ENCODE data around the gene NGRN.
"Not testable (repeated sequence)": the region's sequence is repeated elsewhere in the genome, so short reads cannot be mapped to it uniquely, and the experiment has no call there.

The NGRN gene

DNA sequence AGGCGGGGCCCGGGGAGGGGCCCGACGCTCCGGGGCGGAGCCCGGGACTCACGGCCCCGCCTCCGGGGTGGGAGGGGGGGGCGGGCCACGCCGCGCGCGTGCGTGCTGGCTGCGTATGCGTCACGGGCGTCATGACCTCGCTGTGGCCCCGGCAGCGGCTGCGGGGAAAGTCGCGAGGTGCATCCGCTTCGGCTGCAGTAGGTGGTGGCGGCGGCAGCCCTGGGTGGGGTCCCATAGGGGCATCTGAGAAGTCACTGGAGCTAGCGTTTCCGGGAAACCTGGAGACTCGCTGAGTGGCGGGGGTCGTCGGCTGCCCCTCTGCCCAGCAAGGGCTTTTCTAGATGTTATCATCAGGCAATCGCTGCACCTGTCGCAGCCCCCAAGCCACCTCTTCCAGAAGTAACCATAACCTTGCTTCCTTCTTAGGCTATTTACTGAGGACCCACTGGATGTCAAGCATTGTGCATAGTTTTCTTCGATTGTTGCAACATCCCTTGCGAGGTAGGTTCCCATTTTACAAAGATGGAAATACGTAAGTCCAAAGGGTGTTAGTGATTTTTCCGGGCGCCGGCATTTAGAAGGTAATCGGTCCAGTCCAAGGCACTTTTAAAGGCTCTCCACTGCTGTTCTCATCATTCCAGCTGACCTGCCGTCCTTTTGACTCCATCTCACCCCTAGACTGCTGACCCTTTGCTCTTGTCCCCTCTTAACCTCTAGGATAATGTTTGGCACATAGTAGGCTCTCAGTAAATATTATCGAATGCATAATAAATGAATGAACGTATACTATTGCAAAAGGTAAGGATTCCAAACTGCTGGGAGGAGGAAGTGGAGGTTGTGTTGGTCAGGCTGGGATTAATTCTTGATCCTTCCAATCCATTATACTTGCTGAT, 31.1 kb upstream of the NGRN start, which contains the start of gene GDPGP1:
TSS of gene GDPGP1 (plus strand) at position 114 of the 893 bp plus-strand sequence. CDS start 6,700 bp downstream, outside the sequence.
- FAIRE-seq = no peak

DNA sequence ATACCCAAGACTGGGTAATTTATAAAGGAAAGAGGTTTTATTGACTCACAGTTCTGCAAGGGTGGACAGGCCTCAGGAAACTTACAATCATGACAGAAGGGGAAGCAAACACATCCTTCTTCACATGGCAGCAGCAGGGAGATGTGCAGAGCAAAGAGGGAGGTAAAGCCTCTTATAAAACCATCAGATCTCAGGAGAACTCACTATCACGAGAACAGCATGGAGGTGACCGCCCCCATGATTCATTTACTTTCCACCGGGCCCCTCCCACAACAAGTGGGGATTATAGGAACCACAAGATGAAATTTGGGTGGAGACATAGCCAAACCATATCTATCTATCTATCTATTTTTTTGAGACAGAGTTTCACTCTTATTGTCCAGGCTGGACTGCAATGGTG, 26.1 kb upstream of the NGRN start:
- FAIRE-seq = no peak

DNA sequence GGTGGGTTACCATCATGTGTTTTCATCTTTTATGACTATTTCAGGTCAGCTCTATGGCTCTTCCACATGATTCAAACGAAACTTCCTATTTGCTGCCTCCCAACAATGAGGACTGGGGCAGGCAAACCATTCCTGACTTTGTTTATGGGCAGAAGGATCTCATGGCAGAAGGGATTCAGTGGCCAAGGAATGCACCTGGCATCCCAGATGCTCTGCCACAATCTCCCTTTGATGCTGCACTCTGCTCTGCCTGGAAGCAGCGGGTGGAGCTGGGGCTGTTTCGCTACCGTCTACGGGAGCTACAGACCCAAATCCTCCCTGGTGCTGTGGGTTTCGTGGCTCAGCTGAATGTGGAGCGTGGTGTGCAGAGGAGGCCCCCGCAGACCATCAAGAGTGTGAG, 24.6 kb upstream of the NGRN start:
- FAIRE-seq = no peak

DNA sequence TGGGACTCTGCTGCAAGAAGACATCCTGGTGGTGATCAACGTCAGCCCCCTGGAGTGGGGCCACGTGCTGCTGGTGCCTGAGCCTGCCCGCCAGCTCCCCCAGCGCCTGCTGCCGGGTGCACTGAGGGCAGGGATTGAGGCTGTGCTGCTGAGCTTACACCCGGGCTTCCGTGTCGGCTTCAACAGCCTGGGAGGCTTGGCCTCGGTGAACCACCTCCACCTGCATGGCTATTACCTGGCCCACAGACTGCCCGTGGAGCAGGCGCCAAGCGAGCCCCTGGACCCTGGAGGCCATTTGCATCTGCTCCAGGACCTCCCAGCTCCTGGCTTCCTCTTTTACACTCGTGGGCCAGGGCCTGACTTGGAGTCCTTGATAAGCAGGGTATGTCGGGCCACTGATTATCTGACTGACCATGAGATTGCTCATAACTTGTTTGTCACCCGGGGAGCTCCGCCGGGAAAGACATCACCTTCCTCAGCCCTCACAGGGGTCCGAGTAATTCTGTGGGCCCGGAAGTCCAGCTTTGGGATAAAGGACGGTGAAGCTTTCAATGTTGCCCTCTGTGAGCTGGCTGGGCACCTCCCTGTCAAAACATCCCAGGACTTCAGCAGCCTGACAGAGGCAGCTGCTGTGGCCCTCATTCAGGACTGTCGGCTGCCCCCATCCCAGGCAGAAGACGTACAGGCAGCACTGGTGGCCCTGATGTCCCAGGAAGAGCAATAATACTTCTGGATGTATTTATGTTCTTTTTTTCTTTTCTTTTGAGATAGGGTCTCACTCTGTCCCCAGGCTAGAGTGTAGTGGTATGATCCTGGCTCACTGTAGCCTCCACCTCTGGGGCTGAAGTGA, 23.9 kb upstream of the NGRN start:
- no peak for FAIRE-seq

DNA sequence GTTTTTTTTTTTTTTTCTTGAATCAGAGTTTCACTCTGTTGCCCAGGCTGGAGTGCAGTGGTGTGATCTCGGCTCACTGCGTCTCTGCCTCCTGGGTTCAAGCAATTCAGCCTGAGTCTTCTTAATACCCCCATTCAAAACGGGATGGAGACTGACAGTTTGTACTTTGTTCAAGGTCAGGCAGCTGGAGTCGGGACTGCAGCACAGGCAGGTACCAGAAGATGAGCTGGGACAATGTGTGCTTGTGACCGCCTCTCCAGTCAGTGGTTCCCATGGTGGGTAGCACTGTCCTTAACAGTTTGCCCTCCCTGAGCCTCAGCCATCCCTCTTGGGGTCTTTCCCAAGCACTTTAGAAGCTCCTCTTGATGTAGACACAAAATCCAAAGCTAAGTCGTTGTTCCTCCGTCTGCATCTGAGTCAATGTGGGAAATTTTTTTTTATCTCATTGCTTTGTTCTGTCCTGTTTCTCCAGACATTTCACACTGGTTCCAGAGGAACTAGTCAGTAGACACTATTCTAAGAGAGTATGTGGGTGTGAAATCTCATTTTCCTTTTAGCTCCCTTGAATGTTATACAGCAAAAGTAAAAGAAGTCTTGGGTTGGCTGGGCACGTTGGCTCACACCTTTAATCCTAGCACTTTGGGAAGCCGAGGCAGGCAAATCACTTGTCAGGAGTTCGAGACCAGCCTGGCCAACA, 21.4 kb upstream of the NGRN start:
- no peak for FAIRE-seq

DNA sequence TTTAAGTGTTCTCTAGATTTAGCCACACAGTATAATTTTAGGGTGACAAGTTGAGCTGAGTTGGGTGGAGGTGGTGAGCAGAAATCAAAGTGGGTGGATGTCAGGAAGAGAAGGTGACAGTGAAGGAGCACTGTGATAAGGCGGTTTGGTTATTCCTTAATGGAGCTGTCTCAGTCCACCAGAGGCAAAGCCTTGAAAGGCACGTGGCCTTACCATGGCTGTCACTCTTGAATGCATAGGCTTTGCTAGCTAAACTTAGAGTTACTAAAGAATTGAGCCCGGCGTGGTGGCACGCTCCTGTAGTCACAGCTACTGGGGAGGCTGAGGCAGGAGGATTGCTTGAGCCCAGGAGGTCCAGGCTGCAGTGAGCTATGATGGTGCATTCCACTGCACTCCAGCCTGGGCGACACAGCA, 16.7 kb upstream of the NGRN start:
- FAIRE-seq = no peak

DNA sequence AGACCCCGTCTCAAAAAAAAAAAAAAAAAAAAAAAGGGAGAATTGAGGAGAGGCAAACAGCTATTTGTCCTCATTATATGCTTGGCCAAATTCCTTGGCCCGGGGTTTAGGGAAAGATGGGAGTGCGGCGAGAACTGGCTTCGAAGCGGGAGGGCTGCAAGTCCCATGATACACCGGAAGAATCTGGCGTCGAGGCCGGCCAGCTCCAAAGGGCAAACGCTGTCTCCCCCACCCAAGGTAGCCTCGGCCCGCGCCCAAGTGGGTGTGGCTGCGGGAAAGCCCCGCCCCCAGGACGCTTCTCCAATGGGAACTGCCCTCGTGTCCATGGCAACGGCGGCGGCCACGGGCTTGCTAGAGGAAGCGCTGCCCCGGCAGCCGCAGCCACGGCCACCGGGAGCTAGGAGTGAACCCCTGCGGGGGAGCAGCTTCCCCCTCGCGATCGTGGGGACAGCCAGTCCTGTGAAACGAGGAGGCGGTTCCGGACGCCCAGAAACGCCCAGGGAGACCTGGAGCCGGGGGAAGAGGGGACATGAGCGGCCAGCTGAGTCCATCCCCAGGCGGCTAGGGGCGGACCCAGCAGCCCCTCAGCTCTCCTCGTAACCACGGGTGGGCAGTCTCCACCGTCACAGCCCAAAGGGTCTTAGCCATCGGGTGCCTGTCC, 16.1 kb upstream of the NGRN start, which contains the start of gene TTLL13:
TSS of gene TTLL13 (plus strand) at position 354 of the 661 bp plus-strand sequence. CDS start 1,075 bp downstream, outside the sequence.
- FAIRE-seq = no peak

DNA sequence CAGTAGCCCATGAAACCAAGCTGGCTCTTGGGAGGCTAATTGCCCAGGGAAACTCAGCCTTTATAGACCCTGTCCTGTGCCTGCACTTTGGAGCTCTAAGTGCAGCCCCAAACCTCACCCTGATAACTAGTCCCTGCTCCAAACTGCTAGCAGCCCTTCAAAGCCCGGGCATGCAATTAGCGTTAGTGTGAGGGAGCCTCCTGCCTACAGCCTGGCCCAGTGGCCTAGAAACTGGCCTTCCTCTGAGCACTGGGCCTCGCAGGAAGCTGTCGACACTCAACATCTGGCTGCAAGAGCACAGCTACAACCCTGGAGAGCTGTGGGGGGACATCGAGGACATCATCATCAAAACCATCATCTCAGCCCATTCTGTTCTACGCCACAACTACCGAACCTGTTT, 7.7 kb upstream of the NGRN start:
- FAIRE-seq = no peak

DNA sequence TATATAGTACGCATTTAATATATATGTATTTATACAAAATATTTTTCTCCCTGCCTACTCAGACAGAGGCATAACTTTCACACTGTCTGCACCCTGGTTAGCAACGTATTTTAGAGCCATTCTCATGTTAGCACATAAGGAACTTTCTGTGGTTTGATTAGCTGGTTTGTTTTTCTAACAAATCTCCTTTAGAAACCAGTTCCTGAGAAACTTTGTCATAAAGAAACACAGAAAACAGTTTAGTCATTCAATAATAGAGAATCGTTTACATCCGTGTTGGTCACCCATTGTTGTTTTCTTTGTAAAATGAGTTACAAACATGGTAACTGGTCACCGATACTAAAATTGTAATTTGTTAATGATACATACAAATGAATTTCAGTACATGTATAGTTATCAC, 5.9 kb upstream of the NGRN start:
- no peak for FAIRE-seq

DNA sequence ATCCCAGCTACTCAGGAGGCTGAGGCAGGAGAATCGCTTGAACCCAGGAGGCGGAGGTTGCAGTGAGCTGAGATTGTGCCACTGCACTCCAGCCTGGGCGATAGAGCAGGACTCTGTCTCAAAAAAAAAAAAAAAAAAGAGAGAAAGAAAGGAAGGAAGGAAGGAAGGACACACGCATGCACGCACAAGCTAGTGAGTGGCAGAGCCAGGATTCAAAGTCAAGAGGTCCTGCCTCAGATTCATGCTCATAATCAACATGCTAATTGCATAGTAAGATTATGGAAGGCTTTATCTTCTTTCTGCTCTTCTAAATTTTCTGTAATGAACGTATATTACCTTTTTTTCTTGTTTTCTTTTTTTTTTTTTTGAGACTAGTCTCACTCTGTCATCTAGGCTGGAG, 4.7 kb upstream of the NGRN start:
- not testable (repeated sequence) for FAIRE-seq

DNA sequence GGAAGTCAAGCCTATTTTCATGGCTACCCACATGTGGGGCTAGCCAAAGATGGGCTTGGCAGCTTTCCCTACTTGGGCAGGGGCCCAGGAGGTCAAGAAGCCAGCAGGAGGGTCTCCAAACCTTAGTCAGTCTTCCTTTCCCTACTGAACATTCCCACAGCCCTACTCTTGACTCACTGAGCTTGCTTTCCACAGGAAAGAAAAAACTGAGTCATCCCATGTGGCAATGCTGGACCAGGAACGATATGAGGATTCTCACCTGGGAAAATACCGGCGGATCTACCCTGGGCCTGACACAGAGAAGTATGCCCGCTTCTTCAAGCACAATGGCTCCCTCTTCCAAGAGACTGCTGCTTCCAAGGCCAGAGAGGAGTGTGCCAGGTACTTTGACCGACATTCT, 3.7 kb upstream of the NGRN start:
- no peak for FAIRE-seq

DNA sequence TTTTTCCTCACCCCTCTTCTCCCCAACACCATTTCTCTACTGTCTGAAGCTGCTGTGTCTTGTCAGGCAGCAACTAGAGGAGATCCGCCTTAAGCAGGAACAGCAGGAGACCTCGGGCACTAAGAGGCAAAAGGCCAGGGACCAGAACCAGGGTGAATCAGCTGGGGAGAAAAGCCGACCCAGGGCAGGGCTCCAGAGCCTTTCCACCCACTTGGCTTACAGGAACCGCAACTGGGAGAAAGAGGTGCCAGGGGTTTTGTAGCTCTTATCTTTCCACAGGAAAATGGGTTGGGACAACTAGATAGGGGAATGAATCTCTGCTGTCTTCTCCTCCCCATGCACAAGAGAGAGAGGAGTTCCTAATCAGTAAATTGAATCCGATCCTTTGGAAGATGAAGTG, 3.0 kb upstream of the NGRN start:
- FAIRE-seq = no peak

DNA sequence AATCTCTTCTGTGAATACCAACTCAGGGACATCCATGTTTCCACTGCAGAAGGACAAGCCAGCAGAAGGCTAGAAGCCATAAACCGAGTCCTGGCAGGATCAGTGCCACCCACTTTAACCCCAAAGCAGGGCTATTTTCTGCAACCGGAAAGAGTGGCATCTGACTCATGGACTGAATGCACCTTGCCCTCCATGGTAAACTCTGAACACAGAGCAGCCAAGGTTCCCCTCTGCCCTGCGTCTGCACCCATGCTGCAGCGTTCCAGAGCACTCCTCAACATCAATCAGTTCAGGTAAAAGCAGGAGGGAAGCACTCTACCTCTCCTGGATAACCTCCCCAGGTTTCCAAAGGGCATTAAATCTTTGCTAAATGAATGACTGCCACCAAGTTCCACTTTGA, 801 bp upstream of the NGRN start:
- FAIRE-seq = no peak

DNA sequence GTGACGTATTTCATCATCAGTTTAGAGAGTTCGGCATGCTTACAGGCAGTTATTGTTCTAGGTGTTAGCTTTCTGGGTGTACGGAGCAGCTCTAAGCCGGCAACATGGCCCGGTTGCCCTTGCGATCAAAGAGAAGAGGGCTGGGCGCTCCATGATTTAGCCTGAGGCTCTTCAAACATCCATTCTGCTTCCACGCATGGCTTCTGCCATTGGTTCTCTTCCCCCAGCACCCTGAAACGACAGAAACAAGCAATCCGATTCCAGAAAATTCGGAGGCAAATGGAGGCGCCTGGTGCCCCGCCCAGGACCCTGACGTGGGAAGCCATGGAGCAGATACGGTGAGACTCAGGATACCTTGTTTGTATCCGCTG, 574 bp downstream of the NGRN start:
- no peak for FAIRE-seq

DNA sequence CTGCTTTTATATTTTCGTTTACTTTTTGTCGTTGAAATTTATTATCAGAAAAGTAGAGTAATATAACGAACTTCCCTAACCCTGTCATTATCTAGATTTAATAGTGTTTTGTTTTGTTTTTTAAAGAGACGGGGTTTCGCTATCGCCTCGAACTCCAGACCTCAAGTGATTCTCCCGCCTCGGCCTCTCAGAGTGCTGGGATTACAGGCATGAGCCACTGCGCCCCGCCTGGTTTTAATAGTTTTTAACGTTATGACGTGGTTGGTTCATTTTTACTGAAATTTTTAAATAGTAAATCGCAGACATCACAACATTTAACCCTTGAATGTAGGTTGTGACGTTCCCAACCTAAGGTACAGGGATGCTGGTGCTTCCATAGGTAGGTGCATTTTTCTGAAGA, 1.0 kb downstream of the NGRN start:
- no peak for FAIRE-seq

DNA sequence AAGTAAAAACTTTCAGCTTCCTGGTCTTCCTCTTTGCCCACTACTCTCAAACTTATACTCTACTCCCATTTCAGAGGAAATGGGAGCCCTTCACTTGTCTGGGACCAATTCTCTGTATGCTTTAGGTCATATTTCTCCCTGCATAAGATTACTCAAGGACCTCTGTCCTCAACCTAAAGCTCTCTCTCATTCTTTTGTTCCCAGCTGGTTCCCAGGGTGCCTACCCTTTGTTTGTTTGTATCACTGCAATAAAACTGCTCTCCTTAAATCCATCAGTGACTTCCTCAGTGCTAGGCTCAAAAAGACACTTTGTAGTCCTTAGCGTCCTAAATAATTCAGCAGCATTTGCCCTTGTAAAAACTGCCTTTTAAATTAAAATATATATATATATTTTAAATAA, 2.9 kb downstream of the NGRN start:
- FAIRE-seq = no peak

DNA sequence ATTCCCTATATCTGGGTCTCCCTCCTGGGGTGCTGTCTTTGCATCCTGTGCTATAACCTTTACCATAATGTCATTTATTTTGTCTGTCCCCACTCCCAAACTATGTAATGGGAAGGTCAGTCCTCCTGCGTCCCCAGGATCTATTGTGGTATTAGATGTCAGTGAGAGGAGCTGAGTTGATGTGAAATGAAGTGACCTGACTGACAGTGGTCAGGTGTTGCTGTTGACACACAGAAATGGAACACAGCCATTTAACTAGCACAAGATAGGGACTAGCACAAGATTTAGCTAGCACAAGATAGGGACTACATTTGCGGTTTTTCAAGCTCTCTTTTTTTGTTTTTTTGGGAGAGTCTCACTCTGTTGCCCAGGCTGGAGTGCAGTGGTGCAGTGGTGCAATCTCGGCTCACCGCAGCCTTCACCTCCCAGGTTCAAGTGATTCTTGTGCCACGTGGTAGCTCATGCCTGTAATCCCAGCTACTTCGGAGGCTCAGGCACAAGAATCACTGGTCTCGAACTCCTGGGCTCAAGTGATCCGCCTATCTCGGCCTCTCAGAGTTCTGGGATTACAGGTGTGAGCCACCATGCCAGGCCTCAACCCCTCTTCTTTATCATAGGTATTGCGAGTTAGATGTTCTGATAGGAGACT, 5.2 kb downstream of the NGRN start:
- no peak for FAIRE-seq

DNA sequence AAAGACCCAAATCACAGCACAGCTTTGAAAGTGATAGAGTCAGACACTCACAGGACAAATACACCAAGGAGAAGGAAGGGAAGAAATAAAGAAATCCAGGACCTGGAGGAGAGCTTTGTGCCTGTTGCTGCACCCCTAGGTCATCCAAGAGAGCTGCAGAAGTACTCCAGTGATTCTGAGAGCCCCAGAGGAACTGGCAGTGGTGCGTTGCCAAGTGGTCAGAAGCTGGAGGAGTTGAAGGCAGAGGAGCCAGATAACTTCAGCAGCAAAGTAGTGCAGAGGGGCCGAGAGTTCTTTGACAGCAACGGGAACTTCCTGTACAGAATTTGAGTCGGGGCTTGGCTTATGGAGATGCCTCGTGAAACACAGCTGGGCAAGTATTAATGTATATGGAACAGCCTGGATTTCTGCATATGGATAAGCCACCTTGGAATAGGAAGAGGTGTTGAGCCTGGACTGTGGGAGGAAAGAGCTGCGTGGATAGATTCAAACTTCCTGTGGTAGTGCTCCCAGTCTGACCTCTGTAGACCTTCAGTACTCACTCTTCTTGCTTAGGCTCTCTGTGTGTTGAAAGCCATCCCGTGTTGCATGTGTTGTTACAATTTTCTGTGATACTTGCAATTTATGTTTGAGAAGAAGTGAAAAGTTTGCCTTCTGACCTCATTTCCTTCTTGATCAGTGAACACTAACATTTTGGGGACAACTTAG, 6.1 kb downstream of the NGRN start:
- FAIRE-seq = no peak

DNA sequence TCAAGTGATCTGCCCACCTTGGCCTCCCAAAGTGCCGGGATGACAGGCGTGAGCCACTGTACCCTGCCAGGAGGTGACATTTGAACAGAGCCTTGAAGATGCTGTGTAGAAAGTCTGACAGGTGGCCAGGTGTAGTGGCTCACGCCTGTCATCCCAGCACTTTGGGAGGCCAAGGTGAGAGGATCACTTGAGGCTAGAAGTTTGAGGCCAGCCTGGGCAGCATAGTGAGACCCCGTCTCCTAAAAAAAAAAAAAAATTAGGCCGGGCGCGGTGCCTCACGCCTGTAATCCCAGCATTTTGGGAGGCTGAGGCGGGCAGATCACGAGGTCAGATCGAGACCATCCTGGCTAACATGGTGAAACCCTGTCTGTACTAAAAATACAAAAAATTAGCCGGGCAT, 13.0 kb downstream of the NGRN start:
- not testable (repeated sequence) for FAIRE-seq

DNA sequence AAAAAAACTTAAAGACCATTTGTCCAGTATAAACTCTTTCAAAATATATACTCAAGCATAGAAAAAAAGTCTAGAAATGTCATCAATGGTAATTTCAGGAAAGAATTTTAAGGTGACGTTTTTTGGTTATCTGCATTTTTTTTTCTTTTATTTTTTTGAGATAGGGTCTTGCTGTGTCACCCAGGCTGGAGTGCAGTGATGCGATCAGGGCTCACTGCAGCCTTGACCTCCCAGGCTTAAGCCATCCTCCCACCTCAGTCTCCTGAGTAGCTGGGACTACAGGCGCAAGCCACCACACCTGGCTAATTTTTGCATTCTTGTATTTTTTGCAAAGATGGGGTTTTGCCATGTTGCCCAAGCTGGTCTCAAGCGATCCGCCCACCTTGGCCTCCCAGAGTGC, 15.3 kb downstream of the NGRN start:
- not testable (repeated sequence) for FAIRE-seq

DNA sequence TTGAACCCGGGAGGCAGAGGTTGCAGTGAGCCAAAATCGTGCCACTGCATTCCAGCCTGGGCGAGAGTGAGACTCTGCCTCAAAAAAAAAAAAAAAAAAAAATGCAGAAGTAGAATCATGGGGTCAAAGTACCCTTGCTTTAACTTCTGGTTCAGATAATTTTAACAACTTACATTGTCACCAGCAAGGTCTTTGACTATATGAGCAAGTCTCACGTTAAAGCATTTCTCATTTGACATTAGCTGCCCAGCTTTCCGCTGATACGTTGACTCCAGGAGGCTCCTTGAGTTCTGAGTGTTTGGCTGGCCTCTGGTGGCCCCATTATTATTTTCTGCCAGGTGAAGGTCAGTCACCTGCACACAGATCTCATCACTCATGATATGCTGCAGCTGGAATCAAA, 16.2 kb downstream of the NGRN start:
- not testable (repeated sequence) for FAIRE-seq

All from colon (tissue), 2 donors.